Left renal cortex interstitium (tissue), 4 donors: ENCODE measurements around the gene C3AR1. TPM values are rescaled to one million over a fixed set of nuclear protein-coding genes. Genes with fewer than 3 reads are reported as not detected.
"Not testable (repeated sequence)": the region's sequence is repeated elsewhere in the genome, so short reads cannot be mapped to it uniquely, and the experiment has no call there.

Experiments used
- DNase-seq, 4 donors: peaks; one replicate each; pipeline ENCODE4 v3.0.0-alpha.2; 2013; ENCODE audit warnings: low read depth in 4 of 4, low spot score in 2 of 4, missing footprints in 1 of 4
- polyA plus RNA-seq, 4 donors: library from polyadenylated mRNA; unstranded; fragments of 120-200 nt; gene quantifications; one replicate each; pipeline ENCODE4 v1.2.1, GENCODE V29; 2013; ENCODE audit not compliant: insufficient read length in 4 of 4

The C3AR1 gene
- polyA plus RNA-seq, 4 donors = 2.2 to 4.6 (median 3.2) TPM

GRCh38 chr12:8031017-8031416 lies 35.1 kb downstream of the C3AR1 start:
- not testable (repeated sequence) for DNase-seq

GRCh38 chr12:8030189-8030588 lies 36.0 kb downstream of the C3AR1 start:
- DNase-seq = no peak

GRCh38 chr12:8028267-8028666 lies 37.9 kb downstream of the C3AR1 start:
- no peak for DNase-seq

DNA sequence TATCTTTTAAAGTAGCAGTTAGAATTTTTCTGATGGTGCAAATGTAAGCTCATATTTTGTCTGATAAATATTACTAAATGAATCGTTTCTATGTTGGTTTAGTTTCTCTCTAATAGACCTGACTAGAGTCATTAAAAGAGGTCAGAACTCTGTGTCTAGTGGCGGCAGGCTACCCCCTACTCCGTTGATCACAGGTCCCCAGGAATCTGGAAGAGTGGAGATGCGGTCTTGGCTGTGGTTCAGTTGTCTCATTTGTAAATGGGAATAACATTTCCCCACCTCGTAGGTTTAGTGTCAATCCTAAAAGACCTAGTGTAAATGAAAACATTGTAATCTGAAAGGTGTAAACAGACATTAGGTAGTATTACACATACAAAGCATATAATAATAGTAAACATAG lies 38.3 kb downstream of the C3AR1 start:
- DNase-seq = no peak

- DNase-seq = peak; percentile 99 to 100 (median 100)
Measured at GRCh38 chr12:8026291-8026900, 39.8 kb downstream of the C3AR1 start.

DNA sequence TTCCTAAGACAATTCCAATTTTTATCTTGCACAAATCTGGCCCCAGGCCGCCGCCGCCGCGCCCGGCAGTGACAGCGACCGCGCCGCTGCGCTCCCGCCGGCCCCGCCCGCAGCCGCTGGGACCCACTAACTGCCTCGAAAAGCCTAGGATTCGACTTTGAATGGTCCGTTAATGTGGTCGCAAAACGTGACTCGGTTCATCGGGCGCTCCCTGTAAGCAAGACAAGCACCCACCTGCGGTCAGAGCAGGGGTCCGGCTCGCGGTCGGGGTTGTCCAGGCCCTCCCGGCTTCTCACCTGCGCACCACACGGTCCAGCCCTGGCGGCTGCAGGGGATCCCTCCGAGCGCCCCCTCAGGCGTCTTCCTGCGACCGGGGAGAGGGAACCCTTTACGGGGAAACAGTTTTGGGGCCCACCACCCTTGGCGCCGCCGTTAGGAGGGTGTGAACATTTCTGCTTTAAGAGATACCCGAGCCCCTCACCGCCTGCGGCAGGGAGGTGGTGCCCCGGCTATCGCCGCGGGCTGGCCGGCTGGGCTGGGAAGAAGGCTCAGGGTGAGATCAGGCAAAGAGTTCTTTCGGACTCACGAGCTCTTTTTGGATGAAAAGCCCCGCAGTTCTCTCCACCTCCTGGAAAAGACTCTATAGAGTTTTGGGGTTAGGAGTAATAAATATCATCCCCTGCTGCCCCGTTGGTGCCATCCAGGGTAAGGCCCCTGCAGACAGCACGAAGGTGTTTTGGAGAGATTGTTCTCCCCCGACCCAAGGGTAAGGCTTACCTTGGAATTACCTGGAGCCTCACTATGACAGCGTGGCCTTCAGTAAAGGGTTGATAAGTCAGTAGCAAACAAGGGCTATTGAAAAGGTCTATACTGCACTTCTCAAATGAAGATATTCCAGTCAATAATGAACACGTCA lies 47.2 kb downstream of the C3AR1 start:
- DNase-seq = peak in 1 of 4 donors; percentile 36

GRCh38 chr12:8018213-8018612 lies 47.9 kb downstream of the C3AR1 start:
- DNase-seq = not testable (repeated sequence)

GRCh38 chr12:8014836-8015235 lies 51.3 kb downstream of the C3AR1 start:
- no peak for DNase-seq

GRCh38 chr12:8012651-8013309 lies 53.4 kb downstream of the C3AR1 start:
- DNase-seq = no peak

GRCh38 chr12:8011331-8011730 lies 54.8 kb downstream of the C3AR1 start:
- no peak for DNase-seq

Other genes starting within 250 kb of the C3AR1 start
- under 1 TPM; 0.68 to 0.89 (median 0.81) TPM for gene SLC2A14, start 193.4 kb downstream of the C3AR1 start, polyA plus RNA-seq
- 10 to 100 TPM; 12.3 to 21.4 (median 17.8) TPM for gene SLC2A3, start 130.2 kb downstream of the C3AR1 start, polyA plus RNA-seq
- 10 to 100 TPM; 19.8 to 25.7 (median 20.9) TPM for gene FOXJ2, start 33.6 kb downstream of the C3AR1 start, polyA plus RNA-seq
- gene NECAP1, start 15.9 kb upstream of the C3AR1 start, polyA plus RNA-seq = 10 to 100 TPM; 27.6 to 34.0 (median 31.1) TPM
- gene CLEC4A, start 57.3 kb upstream of the C3AR1 start, polyA plus RNA-seq = 1 to 10 TPM; 1.3 to 3.5 (median 2.1) TPM
- under 1 TPM in 1 of 4 donors, not detected in 3; 0.11 TPM for gene ZNF705A, start 90.7 kb upstream of the C3AR1 start, polyA plus RNA-seq
- gene FAM90A1, start 161.3 kb upstream of the C3AR1 start, polyA plus RNA-seq = 1 to 10 TPM; 1.1 to 2.6 (median 2.1) TPM